Measurements from ENCODE around the gene PDSS2. TPM values are rescaled to one million over a fixed set of nuclear protein-coding genes. Genes with fewer than 3 reads are reported as not detected.

The PDSS2 gene
- polyA plus RNA-seq, 3 donors, result 10.1 to 13.9 (median 13.3) TPM

GRCh38 chr6:107243471-107243870, 215.9 kb downstream of the PDSS2 start:
- intact Hi-C loops (cut with micrococcal nuclease), result no loop called here
- H2AFZ ChIP-seq (ENCODE audit: insufficient read depth, low read depth, low read length, poor library complexity, severe bottlenecking), result no peak overlapping the region
- H3K4me1 Mint-ChIP-seq, result no peaks in the 10 kb centered on the region
- DNase-seq, result no peak
- H3K4me3 Mint-ChIP-seq, result no peak overlapping the region
- H3K27me3 Mint-ChIP-seq (ENCODE audit: low read depth in 3 of 3), result peaks cover 0 to 3% (median 1%) of the 10 kb centered on the region in 3 donors
- H3K4me3 ChIP-seq (replicated peaks in 1 of 3; ENCODE audit: low read depth in 2 of 3, low read length in 3 of 3), result no peak overlapping the region
- H3K9ac ChIP-seq (ENCODE audit: insufficient read depth, low read length, poor library complexity, severe bottlenecking), result no peak overlapping the region
- H3K4me1 ChIP-seq (ENCODE audit: control insufficient read depth in 1 of 2, insufficient read depth in 2 of 2, low read length in 2 of 2), result no peaks in the 10 kb centered on the region
- H3K36me3 Mint-ChIP-seq, result peaks cover 6 to 13% of the 10 kb centered on the region in 2 donors
- no peak overlapping the region for H3K27ac ChIP-seq (ENCODE audit: low read depth in 1 of 2, low read length in 2 of 2)
- H3K4me2 ChIP-seq (replicated peaks; ENCODE audit: extremely low read depth, low read length, poor library complexity, severe bottlenecking), result no peak overlapping the region
- no peaks in the 10 kb centered on the region for H3K79me2 ChIP-seq (ENCODE audit: insufficient read depth, low read length)
- H3K36me3 ChIP-seq (replicated peaks in 1 of 2; ENCODE audit: control insufficient read depth in 1 of 2, insufficient read depth in 2 of 2, low read length in 2 of 2), result no peaks in the 10 kb centered on the region
- WGBS (ENCODE audit: insufficient coverage), result 94% methylated on average over 2 of the region's 2 CpGs
- H4K20me1 ChIP-seq (ENCODE audit: insufficient read depth, low read length), result no peaks in the 10 kb centered on the region
- no peaks in the 10 kb centered on the region for H3K27me3 ChIP-seq (ENCODE audit: control insufficient read depth in 2 of 2, insufficient read depth in 2 of 2, low read length in 2 of 2)
- no peak overlapping the region for H3K27ac Mint-ChIP-seq
- TF ChIP-seq, protein P1, sequence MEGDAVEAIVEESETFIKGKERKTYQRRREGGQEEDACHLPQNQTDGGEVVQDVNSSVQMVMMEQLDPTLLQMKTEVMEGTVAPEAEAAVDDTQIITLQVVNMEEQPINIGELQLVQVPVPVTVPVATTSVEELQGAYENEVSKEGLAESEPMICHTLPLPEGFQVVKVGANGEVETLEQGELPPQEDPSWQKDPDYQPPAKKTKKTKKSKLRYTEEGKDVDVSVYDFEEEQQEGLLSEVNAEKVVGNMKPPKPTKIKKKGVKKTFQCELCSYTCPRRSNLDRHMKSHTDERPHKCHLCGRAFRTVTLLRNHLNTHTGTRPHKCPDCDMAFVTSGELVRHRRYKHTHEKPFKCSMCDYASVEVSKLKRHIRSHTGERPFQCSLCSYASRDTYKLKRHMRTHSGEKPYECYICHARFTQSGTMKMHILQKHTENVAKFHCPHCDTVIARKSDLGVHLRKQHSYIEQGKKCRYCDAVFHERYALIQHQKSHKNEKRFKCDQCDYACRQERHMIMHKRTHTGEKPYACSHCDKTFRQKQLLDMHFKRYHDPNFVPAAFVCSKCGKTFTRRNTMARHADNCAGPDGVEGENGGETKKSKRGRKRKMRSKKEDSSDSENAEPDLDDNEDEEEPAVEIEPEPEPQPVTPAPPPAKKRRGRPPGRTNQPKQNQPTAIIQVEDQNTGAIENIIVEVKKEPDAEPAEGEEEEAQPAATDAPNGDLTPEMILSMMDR (IDR thresholded peaks at IDR 0.05), result no peak
- no peaks in the 10 kb centered on the region for H3K9me3 ChIP-seq (replicated peaks in 1 of 2; ENCODE audit: control insufficient read depth in 1 of 2, insufficient read depth in 1 of 2, low read length in 2 of 2)
- H3K9me3 Mint-ChIP-seq, result peaks cover 0 to 4% (median 3%) of the 10 kb centered on the region in 7 donors

DNA sequence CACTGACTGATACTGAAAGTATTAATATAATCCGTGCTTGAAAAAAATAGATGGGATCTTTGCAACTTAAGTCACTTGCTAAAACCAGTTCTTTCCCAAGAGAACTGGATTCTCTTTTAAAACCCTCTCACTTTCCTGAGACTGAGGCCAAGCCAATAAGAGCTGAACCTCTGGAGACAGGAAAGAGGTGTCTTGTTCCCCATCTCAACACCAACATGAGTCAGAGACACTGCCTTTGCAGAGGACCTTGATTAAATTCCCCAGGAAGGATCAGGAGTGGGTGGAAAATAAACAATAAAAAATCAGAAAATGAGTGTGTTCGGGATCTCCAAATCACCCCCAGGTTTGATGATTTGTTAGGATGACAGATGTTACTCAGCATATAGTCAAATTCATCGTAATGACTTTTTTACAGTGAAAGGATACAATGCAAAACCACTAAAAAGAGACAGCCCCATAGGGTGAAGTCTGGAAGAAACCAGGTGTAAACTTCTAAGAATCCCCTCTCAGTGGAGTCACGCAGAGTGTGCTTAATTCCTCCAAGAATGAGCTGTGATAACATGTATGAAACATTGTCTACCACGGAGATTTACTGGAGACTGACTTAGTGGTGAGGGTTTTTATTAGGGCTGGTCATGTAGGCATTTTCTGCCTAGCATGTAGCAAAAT, 221.2 kb downstream of the PDSS2 start:
- WGBS (ENCODE audit: insufficient coverage), result 90% methylated on average over 2 of the region's 5 CpGs
- H3K4me3 ChIP-seq (replicated peaks in 1 of 3; ENCODE audit: low read depth in 2 of 3, low read length in 3 of 3), result no peak overlapping the region
- no peak overlapping the region for H3K4me3 Mint-ChIP-seq
- H3K27me3 Mint-ChIP-seq (ENCODE audit: low read depth in 3 of 3), result peaks cover 0 to 2% (median 1%) of the 10 kb centered on the region in 3 donors
- no peaks in the 10 kb centered on the region for H3K79me2 ChIP-seq (ENCODE audit: insufficient read depth, low read length)
- H3K4me1 ChIP-seq (ENCODE audit: control insufficient read depth in 1 of 2, insufficient read depth in 2 of 2, low read length in 2 of 2), result peaks cover 0 to 6% of the 10 kb centered on the region in 2 donors
- peaks cover 10 to 13% of the 10 kb centered on the region in 2 donors for H3K9me3 ChIP-seq (replicated peaks in 1 of 2; ENCODE audit: control insufficient read depth in 1 of 2, insufficient read depth in 1 of 2, low read length in 2 of 2)
- H4K20me1 ChIP-seq (ENCODE audit: insufficient read depth, low read length), result no peaks in the 10 kb centered on the region
- no peak overlapping the region for H3K4me2 ChIP-seq (replicated peaks; ENCODE audit: extremely low read depth, low read length, poor library complexity, severe bottlenecking)
- intact Hi-C loops (cut with micrococcal nuclease), result no loop called here
- H3K9ac ChIP-seq (ENCODE audit: insufficient read depth, low read length, poor library complexity, severe bottlenecking), result no peak overlapping the region
- H2AFZ ChIP-seq (ENCODE audit: insufficient read depth, low read depth, low read length, poor library complexity, severe bottlenecking), result no peak overlapping the region
- no peak overlapping the region for H3K27ac ChIP-seq (ENCODE audit: low read depth in 1 of 2, low read length in 2 of 2)
- DNase-seq, result no peak
- H3K27ac Mint-ChIP-seq, result no peak overlapping the region
- H3K9me3 Mint-ChIP-seq, result peaks cover 12 to 27% (median 22%) of the 10 kb centered on the region in 7 donors
- peaks cover 12% of the 10 kb centered on the region for H3K4me1 Mint-ChIP-seq
- H3K27me3 ChIP-seq (ENCODE audit: control insufficient read depth in 2 of 2, insufficient read depth in 2 of 2, low read length in 2 of 2), result no peaks in the 10 kb centered on the region
- peaks cover 0 to 19% of the 10 kb centered on the region in 2 donors for H3K36me3 ChIP-seq (replicated peaks in 1 of 2; ENCODE audit: control insufficient read depth in 1 of 2, insufficient read depth in 2 of 2, low read length in 2 of 2)
- TF ChIP-seq, protein P1 (IDR thresholded peaks at IDR 0.05), result no peak
- peaks cover 20 to 27% of the 10 kb centered on the region in 2 donors for H3K36me3 Mint-ChIP-seq
